ENCODE results near the gene CELF5. TPM values are rescaled to one million over a fixed set of nuclear protein-coding genes. Genes with fewer than 3 reads are reported as not detected.

The CELF5 gene
- total and polyA plus RNA-seq, 10 of the 15 experiments (the other 5 are each of a cell fraction or from before 2014, with no cell fraction given), result 0.01 to 0.04 TPM; not detected in 8

DNA sequence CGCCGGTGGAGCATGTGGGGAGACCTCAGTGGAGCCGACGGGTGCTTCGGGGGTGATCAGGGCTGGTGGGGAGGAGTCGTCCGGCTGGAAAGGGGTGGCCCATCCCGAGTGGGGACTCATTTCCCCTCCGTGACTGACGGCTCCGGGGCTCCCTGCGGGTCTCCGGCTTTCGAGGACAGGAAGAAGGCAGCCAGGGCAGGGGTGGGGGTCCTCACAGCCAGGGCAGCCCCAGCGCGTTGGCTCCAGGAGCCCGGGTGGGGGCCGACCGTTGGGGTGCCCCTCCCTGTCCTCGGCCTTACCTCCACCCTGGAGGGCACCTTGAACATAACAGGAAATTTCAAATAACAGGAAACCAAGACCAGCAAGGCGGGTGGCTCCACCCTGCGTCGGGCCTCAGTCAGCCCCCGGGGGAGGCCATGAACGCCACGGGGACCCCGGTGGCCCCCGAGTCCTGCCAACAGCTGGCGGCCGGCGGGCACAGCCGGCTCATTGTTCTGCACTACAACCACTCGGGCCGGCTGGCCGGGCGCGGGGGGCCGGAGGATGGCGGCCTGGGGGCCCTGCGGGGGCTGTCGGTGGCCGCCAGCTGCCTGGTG is 46.0 kb upstream of the CELF5 start, which contains the start of gene S1PR4 (continued):
- TF ChIP-seq, protein P1, sequence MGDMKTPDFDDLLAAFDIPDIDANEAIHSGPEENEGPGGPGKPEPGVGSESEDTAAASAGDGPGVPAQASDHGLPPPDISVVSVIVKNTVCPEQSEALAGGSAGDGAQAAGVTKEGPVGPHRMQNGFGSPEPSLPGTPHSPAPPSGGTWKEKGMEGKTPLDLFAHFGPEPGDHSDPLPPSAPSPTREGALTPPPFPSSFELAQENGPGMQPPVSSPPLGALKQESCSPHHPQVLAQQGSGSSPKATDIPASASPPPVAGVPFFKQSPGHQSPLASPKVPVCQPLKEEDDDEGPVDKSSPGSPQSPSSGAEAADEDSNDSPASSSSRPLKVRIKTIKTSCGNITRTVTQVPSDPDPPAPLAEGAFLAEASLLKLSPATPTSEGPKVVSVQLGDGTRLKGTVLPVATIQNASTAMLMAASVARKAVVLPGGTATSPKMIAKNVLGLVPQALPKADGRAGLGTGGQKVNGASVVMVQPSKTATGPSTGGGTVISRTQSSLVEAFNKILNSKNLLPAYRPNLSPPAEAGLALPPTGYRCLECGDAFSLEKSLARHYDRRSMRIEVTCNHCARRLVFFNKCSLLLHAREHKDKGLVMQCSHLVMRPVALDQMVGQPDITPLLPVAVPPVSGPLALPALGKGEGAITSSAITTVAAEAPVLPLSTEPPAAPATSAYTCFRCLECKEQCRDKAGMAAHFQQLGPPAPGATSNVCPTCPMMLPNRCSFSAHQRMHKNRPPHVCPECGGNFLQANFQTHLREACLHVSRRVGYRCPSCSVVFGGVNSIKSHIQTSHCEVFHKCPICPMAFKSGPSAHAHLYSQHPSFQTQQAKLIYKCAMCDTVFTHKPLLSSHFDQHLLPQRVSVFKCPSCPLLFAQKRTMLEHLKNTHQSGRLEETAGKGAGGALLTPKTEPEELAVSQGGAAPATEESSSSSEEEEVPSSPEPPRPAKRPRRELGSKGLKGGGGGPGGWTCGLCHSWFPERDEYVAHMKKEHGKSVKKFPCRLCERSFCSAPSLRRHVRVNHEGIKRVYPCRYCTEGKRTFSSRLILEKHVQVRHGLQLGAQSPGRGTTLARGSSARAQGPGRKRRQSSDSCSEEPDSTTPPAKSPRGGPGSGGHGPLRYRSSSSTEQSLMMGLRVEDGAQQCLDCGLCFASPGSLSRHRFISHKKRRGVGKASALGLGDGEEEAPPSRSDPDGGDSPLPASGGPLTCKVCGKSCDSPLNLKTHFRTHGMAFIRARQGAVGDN (IDR thresholded peaks at IDR 0.05), result peak; percentile 66
- TF ChIP-seq, protein P2, sequence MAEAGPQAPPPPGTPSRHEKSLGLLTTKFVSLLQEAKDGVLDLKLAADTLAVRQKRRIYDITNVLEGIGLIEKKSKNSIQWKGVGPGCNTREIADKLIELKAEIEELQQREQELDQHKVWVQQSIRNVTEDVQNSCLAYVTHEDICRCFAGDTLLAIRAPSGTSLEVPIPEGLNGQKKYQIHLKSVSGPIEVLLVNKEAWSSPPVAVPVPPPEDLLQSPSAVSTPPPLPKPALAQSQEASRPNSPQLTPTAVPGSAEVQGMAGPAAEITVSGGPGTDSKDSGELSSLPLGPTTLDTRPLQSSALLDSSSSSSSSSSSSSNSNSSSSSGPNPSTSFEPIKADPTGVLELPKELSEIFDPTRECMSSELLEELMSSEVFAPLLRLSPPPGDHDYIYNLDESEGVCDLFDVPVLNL (IDR thresholded peaks at IDR 0.05; ENCODE audit: low read depth, low read length), result no peak
- no peak for TF ChIP-seq RCOR1 (conservative IDR thresholded peaks at IDR 0.05; ENCODE audit: low read depth, low read length)
- TF ChIP-seq LARP7 (IDR thresholded peaks at IDR 0.05), result no peak
- no peak for TF ChIP-seq ZNF622 (IDR thresholded peaks at IDR 0.05)
- TF ChIP-seq SMC3 (IDR thresholded peaks at IDR 0.05; ENCODE audit: borderline replicate concordance, low read length), result 0 out of 2 replicates have a peak, but pooled peaks have one; percentile 7
- 0 out of 2 replicates have a peak, but pooled peaks have one; percentile 20 for TF ChIP-seq HDGF (IDR thresholded peaks at IDR 0.05)
- no peak for TF ChIP-seq BACH1 (IDR thresholded peaks at IDR 0.05; ENCODE audit: borderline replicate concordance)
- no peak for TF ChIP-seq DPF2 (IDR thresholded peaks at IDR 0.05)
- no peak for TF ChIP-seq FOXK2 (IDR thresholded peaks at IDR 0.05)
- no peak for TF ChIP-seq ATF7 (IDR thresholded peaks at IDR 0.05; ENCODE audit: low read depth)
- TF ChIP-seq NRF1 (conservative IDR thresholded peaks at IDR 0.05; ENCODE audit: low read depth, low read length), result no peak
- peak; percentile 16; the same call in 1 of the 2 replicates for TF ChIP-seq SMARCA5 (IDR thresholded peaks at IDR 0.05)
- TF ChIP-seq, protein P3, sequence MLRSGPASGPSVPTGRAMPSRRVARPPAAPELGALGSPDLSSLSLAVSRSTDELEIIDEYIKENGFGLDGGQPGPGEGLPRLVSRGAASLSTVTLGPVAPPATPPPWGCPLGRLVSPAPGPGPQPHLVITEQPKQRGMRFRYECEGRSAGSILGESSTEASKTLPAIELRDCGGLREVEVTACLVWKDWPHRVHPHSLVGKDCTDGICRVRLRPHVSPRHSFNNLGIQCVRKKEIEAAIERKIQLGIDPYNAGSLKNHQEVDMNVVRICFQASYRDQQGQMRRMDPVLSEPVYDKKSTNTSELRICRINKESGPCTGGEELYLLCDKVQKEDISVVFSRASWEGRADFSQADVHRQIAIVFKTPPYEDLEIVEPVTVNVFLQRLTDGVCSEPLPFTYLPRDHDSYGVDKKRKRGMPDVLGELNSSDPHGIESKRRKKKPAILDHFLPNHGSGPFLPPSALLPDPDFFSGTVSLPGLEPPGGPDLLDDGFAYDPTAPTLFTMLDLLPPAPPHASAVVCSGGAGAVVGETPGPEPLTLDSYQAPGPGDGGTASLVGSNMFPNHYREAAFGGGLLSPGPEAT (IDR thresholded peaks at IDR 0.05; ENCODE audit: low read depth), result no peak
- TF ChIP-seq BHLHE40 (IDR thresholded peaks at IDR 0.05; ENCODE audit: borderline replicate concordance in 1 of 2, low read depth in 2 of 2, low read length in 1 of 2), result no peak
- no peak for TF ChIP-seq FOS (IDR thresholded peaks at IDR 0.05; ENCODE audit: borderline replicate concordance, extremely low read depth, insufficient read length)
- TF ChIP-seq, protein P4, sequence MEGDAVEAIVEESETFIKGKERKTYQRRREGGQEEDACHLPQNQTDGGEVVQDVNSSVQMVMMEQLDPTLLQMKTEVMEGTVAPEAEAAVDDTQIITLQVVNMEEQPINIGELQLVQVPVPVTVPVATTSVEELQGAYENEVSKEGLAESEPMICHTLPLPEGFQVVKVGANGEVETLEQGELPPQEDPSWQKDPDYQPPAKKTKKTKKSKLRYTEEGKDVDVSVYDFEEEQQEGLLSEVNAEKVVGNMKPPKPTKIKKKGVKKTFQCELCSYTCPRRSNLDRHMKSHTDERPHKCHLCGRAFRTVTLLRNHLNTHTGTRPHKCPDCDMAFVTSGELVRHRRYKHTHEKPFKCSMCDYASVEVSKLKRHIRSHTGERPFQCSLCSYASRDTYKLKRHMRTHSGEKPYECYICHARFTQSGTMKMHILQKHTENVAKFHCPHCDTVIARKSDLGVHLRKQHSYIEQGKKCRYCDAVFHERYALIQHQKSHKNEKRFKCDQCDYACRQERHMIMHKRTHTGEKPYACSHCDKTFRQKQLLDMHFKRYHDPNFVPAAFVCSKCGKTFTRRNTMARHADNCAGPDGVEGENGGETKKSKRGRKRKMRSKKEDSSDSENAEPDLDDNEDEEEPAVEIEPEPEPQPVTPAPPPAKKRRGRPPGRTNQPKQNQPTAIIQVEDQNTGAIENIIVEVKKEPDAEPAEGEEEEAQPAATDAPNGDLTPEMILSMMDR (IDR thresholded peaks at IDR 0.05 in 2 of 3, conservative IDR thresholded peaks at IDR 0.05 in 1 of 3; ENCODE audit: control insufficient read depth in 2 of 3, extremely low read depth in 1 of 3, insufficient read depth in 1 of 3, low read depth in 3 of 3, low read length in 3 of 3), result peak in 2 of 3 experiments; percentile 15 to 23; a peak in 2 of 6 replicates
- TF ChIP-seq TBL1XR1 (IDR thresholded peaks at IDR 0.05; ENCODE audit: low read depth, low read length), result no peak
- TF ChIP-seq TAF1 (IDR thresholded peaks at IDR 0.05; ENCODE audit: borderline replicate concordance, low read depth, low read length), result 0 out of 2 replicates have a peak, but pooled peaks have one; percentile 28
- TF ChIP-seq, protein P5, sequence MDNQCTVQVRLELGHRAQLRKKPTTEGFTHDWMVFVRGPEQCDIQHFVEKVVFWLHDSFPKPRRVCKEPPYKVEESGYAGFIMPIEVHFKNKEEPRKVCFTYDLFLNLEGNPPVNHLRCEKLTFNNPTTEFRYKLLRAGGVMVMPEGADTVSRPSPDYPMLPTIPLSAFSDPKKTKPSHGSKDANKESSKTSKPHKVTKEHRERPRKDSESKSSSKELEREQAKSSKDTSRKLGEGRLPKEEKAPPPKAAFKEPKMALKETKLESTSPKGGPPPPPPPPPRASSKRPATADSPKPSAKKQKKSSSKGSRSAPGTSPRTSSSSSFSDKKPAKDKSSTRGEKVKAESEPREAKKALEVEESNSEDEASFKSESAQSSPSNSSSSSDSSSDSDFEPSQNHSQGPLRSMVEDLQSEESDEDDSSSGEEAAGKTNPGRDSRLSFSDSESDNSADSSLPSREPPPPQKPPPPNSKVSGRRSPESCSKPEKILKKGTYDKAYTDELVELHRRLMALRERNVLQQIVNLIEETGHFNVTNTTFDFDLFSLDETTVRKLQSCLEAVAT (IDR thresholded peaks at IDR 0.05), result no peak
- no peak for TF ChIP-seq SIX5 (IDR thresholded peaks at IDR 0.05; ENCODE audit: low read depth, low read length, severe bottlenecking)
